Stomach (tissue), 4 donors: ENCODE measurements around the gene COQ10A.

Source experiments
- EP300 ChIP-seq: sonication (generic); formaldehyde crosslinking; IDR thresholded peaks from one replicate; pipeline ENCODE4 v1.6.1; 2017; ENCODE audit warnings: antibody characterized with exemption
- POLR2A ChIP-seq, 4 donors: fragments of 450-650 bp; IDR thresholded peaks; one replicate each; pipeline ENCODE4 v1.6.1; 2016; ENCODE audit warnings: antibody characterized with exemption in 4 of 4, control low read depth in 2 of 4, mild to moderate bottlenecking in 1 of 4, moderate library complexity in 1 of 4
- TF ChIP-seq, protein P1 (sequence below), 7 experiments: fragments of 450-650 bp in 4 of 7; fragments of 200-600 bp in 3 of 7; sonication (generic) in 3 of 7; IDR thresholded peaks; one replicate each; pipeline ENCODE4 v1.5.1; 2016 to 2019; ENCODE audit warnings: antibody characterized with exemption in 7 of 7, control low read depth in 2 of 7, mild to moderate bottlenecking in 1 of 7

DNA sequence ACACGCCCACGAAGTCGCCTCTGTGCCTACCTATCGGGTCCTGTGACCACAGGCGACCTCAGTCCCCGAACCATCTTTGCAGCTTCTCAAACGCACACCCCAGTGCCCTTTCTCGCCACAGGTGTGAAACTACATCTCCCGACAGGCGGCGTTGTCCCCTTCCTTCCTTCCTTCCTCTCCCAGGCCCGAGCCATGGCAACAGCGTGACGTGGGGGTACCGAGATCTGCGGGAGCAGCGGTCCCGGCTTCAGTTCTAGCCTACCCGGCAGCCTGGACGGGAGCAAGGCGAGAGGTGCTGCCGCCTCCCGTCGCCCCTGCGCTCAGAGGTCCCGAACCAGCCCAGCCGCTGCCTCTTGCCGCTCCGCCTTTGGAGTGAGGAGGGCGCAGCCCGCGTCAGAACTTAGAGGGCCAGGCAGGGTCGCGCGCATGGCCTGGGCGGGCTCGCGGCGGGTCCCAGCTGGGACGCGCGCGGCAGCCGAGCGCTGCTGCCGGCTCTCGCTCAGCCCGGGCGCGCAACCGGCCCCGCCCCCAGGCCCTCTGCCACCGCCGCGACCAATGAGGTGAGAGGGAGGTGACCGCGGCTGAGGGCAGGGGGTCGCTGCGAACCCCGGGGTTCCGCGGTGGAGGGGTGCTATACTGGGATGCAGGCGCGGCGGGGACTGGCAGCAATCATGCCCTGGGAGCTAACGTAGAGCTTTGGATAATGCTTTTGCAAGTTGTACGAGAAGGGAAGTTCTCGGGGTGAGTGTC is at the start of gene COQ10A:
- TF ChIP-seq, protein P1, sequence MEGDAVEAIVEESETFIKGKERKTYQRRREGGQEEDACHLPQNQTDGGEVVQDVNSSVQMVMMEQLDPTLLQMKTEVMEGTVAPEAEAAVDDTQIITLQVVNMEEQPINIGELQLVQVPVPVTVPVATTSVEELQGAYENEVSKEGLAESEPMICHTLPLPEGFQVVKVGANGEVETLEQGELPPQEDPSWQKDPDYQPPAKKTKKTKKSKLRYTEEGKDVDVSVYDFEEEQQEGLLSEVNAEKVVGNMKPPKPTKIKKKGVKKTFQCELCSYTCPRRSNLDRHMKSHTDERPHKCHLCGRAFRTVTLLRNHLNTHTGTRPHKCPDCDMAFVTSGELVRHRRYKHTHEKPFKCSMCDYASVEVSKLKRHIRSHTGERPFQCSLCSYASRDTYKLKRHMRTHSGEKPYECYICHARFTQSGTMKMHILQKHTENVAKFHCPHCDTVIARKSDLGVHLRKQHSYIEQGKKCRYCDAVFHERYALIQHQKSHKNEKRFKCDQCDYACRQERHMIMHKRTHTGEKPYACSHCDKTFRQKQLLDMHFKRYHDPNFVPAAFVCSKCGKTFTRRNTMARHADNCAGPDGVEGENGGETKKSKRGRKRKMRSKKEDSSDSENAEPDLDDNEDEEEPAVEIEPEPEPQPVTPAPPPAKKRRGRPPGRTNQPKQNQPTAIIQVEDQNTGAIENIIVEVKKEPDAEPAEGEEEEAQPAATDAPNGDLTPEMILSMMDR (IDR thresholded peaks at IDR 0.05): peak in 5 of 7 experiments; percentile 58 to 75 (median 71)
- TF ChIP-seq POLR2A (IDR thresholded peaks at IDR 0.05) (peak in 1 of 4 donors; percentile 76), EP300 (no peak)
